ENCODE measurements around the gene CCDC57. TPM values are rescaled to one million over a fixed set of nuclear protein-coding genes. Genes with fewer than 3 reads are reported as not detected.

CCDC57 gene
- total RNA-seq, 1 experiment from 2014 or later = 140 TPM

DNA sequence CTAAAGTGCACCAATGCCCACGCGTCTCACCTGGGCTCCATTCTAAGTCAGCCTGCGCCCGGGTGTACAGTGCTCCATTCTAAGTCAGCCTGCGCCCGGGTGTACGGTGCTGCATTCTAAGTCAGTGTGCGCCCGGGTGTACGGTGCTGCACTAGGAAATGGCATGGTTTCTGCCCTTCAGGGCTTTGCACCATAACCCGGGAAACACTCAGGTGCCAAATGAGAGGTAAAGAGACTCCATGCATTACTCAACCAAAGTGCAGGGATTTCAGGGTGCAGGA is 85.4 kb downstream of the CCDC57 start:
- no peak overlapping the region for H3K4me2 ChIP-seq
- H3K4me3 ChIP-seq = no peak overlapping the region
- H3F3A ChIP-seq (ENCODE audit: insufficient read depth, low read depth) = no peaks in the 10 kb centered on the region
- ChIA-PET CTCF (no interaction called here), POLR2A (ENCODE audit: unreplicated experiment) (interaction anchor here (0.7 kb wide), 1 partner anchor 29 kb away, joined by 4 read pairs; no protein-coding TSS in a partner anchor)
- no TSS peak for BruUV-seq (replicated peaks)
- no peaks in the 10 kb centered on the region for H3K79me2 ChIP-seq (ENCODE audit: low read depth)
- no peaks in the 10 kb centered on the region for H4K20me1 ChIP-seq (ENCODE audit: insufficient read depth)
- no peaks in the 10 kb centered on the region for H3K9me3 ChIP-seq (ENCODE audit: insufficient read depth, low read depth)
- H2AFZ ChIP-seq = no peak overlapping the region
- no peaks in the 10 kb centered on the region for H3K27me3 ChIP-seq (ENCODE audit: insufficient read depth, low read depth)
- no peaks in the 10 kb centered on the region for H3K4me1 ChIP-seq (replicated peaks; ENCODE audit: insufficient read depth)
- intact Hi-C loops (cut with micrococcal nuclease; ENCODE audit: unreplicated experiment) = no loop called here
- no peak for TF ChIP-seq EZH2 (IDR thresholded peaks at IDR 0.05; ENCODE audit: low read depth)
- TF ChIP-seq, protein P1, sequence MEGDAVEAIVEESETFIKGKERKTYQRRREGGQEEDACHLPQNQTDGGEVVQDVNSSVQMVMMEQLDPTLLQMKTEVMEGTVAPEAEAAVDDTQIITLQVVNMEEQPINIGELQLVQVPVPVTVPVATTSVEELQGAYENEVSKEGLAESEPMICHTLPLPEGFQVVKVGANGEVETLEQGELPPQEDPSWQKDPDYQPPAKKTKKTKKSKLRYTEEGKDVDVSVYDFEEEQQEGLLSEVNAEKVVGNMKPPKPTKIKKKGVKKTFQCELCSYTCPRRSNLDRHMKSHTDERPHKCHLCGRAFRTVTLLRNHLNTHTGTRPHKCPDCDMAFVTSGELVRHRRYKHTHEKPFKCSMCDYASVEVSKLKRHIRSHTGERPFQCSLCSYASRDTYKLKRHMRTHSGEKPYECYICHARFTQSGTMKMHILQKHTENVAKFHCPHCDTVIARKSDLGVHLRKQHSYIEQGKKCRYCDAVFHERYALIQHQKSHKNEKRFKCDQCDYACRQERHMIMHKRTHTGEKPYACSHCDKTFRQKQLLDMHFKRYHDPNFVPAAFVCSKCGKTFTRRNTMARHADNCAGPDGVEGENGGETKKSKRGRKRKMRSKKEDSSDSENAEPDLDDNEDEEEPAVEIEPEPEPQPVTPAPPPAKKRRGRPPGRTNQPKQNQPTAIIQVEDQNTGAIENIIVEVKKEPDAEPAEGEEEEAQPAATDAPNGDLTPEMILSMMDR (conservative IDR thresholded peaks at IDR 0.05) = no peak
- no peak for DNase-seq
- no peaks in the 10 kb centered on the region for H3K9me2 ChIP-seq (ENCODE audit: insufficient read depth)
- no peak overlapping the region for H3K27ac ChIP-seq
- no peaks in the 10 kb centered on the region for H3K36me3 ChIP-seq (ENCODE audit: low read depth)

DNA sequence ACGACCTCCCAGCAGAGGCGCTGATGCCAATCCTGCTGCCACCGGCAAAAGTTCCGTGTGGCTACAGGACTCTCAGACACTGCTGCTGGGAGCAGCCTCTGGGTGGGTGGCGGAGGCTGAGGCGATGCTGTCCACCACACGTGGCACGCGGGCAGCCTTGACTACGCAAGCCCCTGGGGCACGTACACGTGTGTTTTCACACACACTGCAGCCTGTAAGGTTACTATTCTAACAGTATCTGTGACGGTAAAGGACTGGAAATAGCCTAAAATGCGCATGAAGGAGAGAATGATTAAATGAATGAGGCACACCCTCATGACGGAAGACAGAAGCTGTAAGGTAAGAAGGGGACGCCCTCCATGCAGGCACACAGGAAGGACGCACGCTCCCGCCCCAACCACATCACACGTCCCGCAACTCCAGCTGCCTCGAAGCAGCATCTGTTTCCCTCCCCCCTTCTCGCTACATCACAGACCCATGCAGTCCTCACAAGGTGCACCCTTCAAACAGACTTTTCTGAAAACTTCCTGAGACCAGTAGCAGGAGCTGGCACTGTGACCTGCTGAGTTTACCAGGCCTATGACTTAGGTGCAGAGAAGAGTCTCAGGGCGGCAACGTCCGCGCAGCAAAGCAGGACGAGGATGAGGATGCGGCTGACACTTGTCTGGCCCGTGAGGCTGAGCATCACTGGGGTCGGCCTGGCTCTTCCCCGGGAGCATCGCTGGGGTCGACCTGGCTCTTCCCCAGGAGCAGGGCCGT is 85.9 kb downstream of the CCDC57 start:
- no peak for DNase-seq
- H3K4me2 ChIP-seq = no peak overlapping the region
- H3K27me3 ChIP-seq (ENCODE audit: insufficient read depth, low read depth) = no peaks in the 10 kb centered on the region
- H3K79me2 ChIP-seq (ENCODE audit: low read depth) = no peaks in the 10 kb centered on the region
- no peaks in the 10 kb centered on the region for H4K20me1 ChIP-seq (ENCODE audit: insufficient read depth)
- intact Hi-C loops (cut with micrococcal nuclease; ENCODE audit: unreplicated experiment) = no loop called here
- H3K9me3 ChIP-seq (ENCODE audit: insufficient read depth, low read depth) = no peaks in the 10 kb centered on the region
- ChIA-PET POLR2A (ENCODE audit: unreplicated experiment) (interaction anchor here (0.6 kb wide), 1 partner anchor 524 kb away, joined by 8 read pairs; no protein-coding TSS in a partner anchor), CTCF (no interaction called here)
- no peak overlapping the region for H2AFZ ChIP-seq
- BruUV-seq (replicated peaks) = no TSS peak
- H3K9me2 ChIP-seq (ENCODE audit: insufficient read depth) = no peaks in the 10 kb centered on the region
- H3K4me1 ChIP-seq (replicated peaks; ENCODE audit: insufficient read depth) = no peaks in the 10 kb centered on the region
- no peak overlapping the region for H3K4me3 ChIP-seq
- no peak overlapping the region for H3K27ac ChIP-seq
- H3K36me3 ChIP-seq (ENCODE audit: low read depth) = no peaks in the 10 kb centered on the region
- TF ChIP-seq, protein P1 (conservative IDR thresholded peaks at IDR 0.05) = no peak
- no peak for TF ChIP-seq EZH2 (IDR thresholded peaks at IDR 0.05; ENCODE audit: low read depth)
- no peaks in the 10 kb centered on the region for H3F3A ChIP-seq (ENCODE audit: insufficient read depth, low read depth)

DNA sequence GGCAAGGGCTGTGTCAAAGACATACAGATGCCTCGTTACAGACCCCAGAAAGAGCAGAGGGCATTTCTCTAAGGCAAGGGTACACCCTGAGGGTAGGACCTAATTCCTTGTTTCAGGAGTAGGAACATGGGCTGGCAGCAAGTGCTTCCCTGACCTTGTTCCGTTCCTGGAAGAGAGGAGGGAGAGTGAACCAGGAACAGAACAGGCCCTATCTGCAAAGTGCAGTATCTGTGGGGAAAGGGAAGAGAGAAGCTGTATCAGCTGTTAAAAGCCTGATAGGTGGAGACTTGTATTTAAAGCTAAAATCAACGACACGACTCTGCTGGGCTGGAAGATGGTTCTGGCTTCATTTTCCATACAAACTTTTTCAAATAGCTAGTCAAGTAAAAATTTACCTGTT is 88.5 kb downstream of the CCDC57 start:
- no peak overlapping the region for H2AFZ ChIP-seq
- DNase-seq = no peak
- no peak overlapping the region for H3K4me2 ChIP-seq
- H3K36me3 ChIP-seq (ENCODE audit: low read depth) = no peaks in the 10 kb centered on the region
- H3K9me2 ChIP-seq (ENCODE audit: insufficient read depth) = no peaks in the 10 kb centered on the region
- ChIA-PET CTCF (no interaction called here), POLR2A (ENCODE audit: unreplicated experiment) (interaction anchor here (0.7 kb wide), 1 partner anchor 35 kb away, joined by 24 read pairs; no protein-coding TSS in a partner anchor)
- TF ChIP-seq EZH2 (IDR thresholded peaks at IDR 0.05; ENCODE audit: low read depth) = no peak
- TF ChIP-seq, protein P1 (conservative IDR thresholded peaks at IDR 0.05) = no peak
- no peaks in the 10 kb centered on the region for H3K27me3 ChIP-seq (ENCODE audit: insufficient read depth, low read depth)
- intact Hi-C loops (cut with micrococcal nuclease; ENCODE audit: unreplicated experiment) = no loop called here
- H3K79me2 ChIP-seq (ENCODE audit: low read depth) = no peaks in the 10 kb centered on the region
- no peaks in the 10 kb centered on the region for H3F3A ChIP-seq (ENCODE audit: insufficient read depth, low read depth)
- no peaks in the 10 kb centered on the region for H4K20me1 ChIP-seq (ENCODE audit: insufficient read depth)
- no peaks in the 10 kb centered on the region for H3K4me1 ChIP-seq (replicated peaks; ENCODE audit: insufficient read depth)
- H3K4me3 ChIP-seq = no peak overlapping the region
- no peaks in the 10 kb centered on the region for H3K9me3 ChIP-seq (ENCODE audit: insufficient read depth, low read depth)
- BruUV-seq (replicated peaks) = no TSS peak
- no peak overlapping the region for H3K27ac ChIP-seq

Measured in PC-9 (cell line).